HG03135 (cell line): ENCODE results near the gene APOC4.
"Not testable (repeated sequence)": the region's sequence is repeated elsewhere in the genome, so short reads cannot be mapped to it uniquely, and the experiment has no call there.

Experiments used
- ATAC-seq: cut with Tn5 transposase; IDR thresholded peaks from one replicate; pipeline ENCODE4 v1.9.1; 2021; ENCODE audit warnings: mild to moderate bottlenecking, moderate library complexity; ENCODE audit not compliant: unreplicated experiment

The APOC4 gene

DNA sequence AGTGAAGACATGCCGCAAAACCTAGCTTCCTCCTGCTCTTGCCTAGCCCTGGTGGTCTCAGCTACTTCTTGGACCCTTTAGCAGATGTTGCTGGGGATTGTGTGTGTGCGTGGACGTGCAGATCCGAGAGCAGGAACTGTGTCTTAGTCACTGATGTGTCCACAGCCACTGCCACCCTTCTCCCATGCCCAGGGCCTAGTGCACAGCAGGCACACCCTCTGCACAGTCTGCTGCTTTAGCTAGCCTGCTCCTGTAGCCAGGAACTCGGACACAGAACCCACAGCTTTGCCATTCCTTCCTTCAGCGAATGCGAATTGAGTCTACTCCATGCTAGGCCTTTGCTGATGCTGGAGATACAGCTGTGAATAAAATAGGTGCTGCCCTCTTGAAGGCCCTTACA lies 15.5 kb downstream of the APOC4 start:
- ATAC-seq, result no peak

DNA sequence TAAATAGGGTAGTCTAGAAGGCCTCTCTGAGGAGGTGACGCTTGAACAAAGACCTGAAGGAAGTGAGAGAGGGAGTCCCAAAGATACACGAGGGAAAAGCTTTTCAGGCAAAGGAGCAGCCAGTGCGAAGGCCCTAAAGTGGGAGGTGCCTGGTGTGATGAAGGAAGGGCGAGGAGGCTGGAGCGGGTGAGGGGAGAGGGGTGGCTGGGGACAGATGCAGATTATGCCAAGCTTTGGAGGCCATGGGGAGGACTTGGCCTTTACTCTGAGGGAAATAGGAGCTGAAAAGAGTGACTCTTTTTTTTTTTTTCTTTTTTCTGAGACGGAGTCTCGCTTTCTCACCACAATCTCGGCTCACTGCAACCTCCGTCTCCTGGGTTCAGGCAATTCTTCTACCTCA lies 16.1 kb downstream of the APOC4 start:
- no peak for ATAC-seq

DNA sequence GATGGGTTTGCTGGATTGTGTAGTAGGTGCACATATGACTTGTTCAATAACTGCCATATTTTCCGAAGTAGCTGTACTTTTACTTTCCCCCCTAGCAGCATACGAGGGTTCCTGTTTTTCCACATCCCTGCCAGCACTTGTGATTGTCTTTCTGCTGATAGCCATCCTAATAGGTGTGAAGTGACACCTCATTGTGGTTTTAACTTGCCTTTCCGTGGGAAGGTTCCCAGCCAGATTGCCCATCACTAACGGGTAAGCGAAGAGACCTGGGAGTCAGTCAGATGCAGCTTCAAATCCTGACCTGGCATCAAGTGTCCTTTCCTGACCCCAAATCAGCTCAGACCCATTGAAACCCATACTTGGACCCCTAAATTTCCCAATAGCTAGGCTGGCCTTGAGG lies 17.7 kb downstream of the APOC4 start:
- ATAC-seq, result no peak

DNA sequence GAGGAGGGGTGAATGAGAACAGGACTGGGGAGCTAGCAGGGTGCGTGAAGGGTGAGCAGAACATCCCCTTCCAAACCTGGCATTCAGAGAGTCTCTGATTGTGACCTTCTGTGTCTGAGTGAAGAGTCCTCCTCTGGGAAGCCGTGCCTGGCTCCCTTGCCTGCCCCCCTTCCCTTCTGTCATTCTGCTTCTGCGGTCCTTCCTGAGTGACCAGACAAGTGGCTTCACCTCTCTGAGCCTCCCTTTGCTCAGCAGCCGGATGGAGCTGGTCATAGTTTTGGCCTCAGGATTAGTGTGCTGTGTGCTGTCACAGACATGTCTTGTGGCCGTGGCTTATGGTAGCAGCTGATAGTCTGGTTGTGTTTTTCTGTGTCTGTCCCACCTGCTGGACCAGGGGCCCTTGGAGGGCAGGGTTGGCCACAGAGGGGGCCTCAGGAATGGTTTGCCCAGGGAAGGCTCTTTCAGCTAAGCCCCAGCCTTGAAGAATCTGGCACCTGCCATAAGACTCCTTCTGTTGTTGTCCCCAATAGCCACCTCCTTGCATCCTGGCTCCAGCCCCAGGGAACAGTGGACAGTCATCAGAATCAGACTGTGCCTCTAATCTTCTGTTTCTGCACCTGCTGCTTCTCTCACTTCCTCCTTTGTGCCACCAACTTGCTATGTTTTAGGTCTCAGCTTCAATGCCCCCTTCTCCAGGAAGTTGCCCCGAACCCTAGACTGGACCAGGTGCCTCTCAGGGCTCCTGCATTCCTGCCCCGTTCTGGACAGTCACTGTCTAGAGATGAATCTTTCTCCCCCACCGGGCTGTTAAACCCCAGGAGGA lies 19.1 kb downstream of the APOC4 start:
- no peak for ATAC-seq

DNA sequence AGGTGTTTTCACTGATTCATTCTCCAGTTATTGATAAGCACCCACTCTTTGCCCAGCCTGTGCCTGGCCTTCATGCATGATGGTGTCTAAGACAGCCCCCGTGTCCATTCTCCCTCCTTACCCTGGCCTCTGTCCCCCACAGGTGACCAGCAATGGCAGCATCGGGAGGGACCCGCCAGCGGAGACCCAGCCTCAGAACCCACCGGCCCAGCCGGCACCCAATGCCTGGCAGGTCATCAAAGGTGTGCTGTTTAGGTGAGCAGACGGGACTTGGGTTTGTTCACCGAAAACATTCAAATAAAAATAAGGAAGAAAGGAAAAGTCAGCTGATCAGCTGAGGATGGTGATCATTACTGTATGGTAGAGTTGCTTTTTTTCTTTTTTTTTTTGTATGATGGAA lies 19.8 kb downstream of the APOC4 start:
- no peak for ATAC-seq

DNA sequence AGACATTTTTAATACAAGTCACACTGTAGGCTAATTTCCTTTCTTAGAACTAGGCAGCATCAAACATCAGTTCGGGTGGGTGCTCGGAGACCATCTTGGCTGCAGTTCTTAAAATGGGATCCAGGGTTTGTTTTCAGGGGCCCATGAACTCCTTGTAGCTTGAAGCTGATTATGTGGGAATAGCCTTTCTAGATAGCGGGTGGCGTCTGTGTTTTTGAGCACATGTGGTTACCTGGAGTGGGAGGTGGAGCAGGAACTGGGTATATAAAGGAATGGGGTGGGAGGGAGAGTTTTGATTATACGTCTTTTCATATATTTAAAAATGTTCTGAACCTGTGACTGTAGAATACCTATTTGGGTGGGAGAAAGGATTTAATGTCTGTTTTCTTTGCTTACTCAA lies 26.1 kb downstream of the APOC4 start:
- ATAC-seq, result no peak

DNA sequence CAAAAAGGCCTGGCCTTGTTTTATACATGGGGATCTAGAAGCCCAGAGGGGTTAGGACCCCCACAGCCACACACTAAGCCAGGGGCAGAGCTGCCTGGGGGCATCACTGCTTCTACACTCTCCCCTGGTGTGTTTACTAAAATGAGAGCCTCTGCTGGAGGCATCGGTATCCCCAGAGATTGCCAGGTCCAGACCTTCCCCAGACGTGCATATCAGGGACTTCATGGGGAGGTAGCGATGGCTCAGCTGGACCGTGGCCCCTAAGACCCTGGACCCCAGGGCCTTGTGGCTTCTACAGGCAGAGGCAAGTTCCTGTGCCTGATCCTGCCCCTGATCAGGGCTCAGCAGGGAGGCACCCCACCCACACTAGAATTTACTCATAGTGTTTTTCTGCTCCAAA lies 26.6 kb downstream of the APOC4 start:
- ATAC-seq, result no peak

DNA sequence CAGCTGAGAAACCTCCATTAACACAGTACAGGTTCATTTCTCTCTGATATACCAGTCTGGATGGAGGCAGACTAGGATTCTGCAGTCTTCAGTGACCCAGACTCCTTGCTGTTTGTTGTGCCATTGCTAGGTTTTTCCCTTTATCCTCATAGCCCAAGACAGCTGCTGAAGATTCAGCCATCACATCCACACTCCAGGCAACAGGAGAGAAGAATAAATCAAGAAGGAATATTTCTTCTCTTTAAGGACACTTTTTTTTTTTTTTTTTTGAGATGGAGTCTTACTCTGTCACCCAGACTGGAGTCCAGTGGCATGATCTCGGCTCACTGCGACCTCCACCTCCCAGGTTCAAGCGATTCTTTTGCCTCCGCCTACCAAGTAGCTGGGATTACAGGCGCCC lies 27.4 kb downstream of the APOC4 start:
- ATAC-seq, result no peak

DNA sequence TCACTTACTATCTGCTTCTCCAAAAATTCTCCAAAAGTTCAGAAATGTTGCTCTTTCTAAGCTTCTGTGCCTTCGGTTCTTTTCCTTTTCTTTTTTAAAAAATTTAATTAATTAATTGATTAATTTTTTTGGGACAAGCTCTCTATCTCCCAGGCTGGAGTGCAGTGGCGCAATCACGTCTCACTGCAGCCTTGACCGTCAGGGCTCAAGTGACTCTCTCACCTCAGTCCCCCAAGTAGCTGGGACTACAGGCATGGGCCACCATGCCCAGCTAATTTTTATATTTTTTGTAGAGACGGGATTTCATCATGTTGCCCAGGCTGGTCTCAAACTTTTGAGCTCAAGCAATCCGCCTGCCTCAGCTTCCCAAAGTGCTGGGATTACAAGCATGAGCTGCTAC lies 29.4 kb downstream of the APOC4 start:
- ATAC-seq, result not testable (repeated sequence)

DNA sequence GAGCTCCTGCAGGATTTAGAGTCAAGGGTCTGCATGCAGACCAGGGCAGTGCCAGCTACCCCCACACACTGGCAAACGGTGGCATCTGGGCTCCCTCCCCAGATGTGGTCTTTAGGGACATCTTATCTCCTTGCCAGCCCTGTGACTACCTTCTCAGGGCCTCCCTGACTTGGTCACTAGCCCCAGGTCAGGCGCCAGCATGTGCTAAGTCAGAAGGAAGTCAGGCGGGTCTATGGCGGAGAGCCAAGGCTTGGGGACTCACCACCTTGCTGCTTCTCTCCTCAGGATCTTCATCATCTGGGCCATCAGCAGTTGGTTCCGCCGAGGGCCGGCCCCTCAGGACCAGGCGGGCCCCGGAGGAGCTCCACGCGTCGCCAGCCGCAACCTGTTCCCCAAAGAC lies 30.8 kb downstream of the APOC4 start:
- no peak for ATAC-seq

DNA sequence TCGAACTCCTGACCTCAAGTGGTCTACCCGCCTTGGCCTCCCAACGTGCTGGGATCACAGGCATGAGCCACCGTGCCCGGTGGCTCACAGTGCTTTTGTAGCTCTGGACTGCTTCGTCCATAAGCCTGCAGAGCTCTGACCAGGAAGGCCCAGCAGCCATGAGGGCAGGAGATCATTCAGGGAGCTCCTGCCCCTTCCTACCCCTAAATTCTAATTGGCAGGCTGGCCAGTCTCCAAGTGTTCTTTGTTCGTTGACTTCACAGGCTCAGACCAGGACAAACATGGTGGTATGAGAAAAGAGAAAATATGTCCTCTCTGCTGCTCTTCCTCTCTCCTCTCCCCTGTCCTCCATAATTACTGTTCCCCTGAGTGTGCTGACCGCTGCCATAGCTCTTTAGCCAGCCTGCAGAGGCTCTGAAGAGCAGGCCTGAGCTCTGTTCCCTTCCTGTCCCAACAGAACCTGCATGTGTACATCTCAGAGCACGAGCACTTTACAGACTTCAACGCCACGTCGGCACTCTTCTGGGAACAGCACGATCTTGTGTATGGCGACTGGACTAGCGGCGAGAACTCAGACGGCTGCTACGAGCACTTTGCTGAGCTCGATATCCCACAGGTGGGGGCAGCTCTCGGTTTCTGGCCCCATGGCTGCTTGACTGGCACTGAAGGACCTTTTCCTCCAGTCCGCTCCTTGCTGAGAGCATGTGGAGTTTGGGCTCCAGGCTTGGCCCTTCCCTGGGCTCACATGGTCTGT lies 32.1 kb downstream of the APOC4 start:
- no peak for ATAC-seq

DNA sequence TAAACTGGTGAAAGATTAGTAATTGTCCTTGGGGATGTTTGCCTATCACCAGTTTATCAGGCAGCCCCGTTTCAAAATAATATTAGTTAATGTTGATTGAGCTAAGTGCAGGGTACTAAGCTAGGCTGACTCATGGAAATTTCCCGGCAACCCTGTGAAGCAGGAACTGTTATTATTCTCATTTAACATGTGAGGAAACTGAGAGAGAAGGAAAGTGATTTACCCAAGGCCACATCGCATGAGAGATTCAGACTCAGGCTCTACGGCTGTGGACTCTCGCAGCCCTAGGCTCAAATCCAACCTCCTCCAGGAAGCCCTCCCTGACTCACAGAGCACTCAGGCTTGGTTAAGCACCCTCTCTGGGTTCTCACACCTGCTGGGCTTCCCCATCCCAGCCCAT lies 32.8 kb downstream of the APOC4 start:
- no peak for ATAC-seq

DNA sequence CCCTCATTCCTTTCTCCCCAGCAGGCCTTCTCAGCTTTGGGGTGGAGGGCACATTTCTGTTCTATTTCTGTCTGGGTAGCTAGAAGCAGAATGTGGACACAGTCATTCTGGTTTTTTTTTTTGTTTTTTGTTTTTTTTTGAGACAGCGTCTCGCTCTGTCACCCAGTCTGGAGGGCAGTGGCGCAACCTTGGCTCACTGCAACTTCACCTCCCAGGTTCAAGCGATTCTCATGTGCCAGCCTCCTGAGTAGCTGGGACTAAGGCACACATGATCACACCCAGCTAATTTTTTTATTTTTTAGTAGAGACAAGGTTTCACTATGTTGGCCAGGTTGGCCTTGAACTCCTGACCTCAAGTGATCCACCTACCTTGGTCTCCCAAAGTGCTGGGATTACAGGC lies 33.4 kb downstream of the APOC4 start:
- ATAC-seq, result no peak

DNA sequence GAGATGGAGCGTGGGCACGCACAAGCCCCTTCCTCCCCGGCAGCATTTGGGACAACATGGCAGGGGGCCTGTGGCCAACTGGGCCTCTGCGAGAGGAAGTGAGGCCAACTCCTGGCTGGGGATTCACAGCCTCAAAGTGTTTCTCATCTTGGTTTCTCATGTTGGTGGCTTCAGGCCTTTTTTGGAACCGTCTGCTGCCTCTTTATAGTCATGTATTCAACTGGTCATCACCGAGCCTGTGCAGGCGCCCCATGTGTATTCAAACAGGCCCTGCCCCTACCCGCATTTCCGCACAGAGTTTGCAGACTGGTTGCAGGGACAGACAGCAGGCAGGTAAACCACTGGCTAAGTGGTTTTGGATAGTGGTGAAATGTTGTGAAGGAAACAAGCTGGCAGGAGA lies 42.0 kb downstream of the APOC4 start:
- ATAC-seq, result no peak

DNA sequence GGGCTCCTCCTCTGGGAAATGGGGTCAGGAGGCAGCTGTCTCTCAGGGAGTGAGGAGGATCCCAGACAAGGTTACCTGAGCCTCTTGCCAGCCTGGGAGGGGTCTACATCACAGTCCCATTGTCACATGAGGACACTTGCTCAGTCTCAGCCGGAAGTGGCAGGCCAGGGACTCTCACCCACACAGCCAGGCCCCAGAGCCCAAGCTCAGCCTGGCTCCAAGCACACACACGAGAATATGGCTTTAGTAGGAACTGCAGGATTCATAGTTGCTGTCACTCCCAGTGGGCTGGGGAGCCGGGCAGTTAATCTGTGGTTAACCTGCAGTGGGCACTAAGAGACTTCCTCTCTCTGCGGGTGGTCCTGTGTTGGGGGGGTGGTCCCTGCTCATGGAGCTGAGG lies 43.4 kb downstream of the APOC4 start:
- no peak for ATAC-seq

DNA sequence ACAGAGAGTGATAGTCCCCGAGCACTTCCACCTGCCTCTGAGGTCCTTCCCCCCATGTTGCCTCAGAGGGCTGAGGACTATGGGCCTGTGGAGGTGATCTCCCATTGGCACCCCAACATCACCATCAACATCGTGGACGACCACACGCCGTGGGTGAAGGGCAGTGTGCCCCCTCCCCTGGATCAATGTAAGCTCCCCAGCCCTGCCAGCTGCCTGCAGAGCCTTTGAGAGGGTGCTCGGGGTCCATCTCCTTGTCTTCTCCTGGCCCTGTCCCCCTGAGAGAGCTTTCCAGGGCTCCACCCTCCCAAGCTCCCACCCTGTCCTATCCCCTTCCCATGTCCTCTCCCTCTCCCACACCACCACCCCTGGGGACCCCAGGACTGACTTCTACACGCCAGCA lies 44.4 kb downstream of the APOC4 start:
- no peak for ATAC-seq

DNA sequence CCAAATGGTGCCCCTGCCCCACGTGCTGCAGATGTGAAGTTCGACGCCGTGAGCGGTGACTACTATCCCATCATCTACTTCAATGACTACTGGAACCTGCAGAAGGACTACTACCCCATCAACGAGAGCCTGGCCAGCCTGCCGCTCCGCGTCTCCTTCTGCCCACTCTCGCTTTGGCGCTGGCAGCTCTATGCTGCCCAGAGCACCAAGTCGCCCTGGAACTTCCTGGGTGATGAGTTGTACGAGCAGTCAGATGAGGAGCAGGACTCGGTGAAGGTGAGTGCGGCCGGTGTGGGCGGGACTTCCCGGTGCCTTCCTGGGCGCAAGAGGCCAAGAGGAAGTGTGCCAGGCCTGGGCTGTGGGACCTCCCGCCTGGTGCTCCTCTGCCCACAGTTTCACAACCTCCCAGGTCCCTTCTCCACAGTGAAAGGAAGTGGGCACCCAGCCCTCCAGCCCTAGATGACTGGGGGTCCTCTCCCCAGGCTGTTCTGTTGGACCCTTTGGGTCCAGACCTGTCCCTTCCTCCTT lies 45.2 kb downstream of the APOC4 start:
- ATAC-seq, result no peak

DNA sequence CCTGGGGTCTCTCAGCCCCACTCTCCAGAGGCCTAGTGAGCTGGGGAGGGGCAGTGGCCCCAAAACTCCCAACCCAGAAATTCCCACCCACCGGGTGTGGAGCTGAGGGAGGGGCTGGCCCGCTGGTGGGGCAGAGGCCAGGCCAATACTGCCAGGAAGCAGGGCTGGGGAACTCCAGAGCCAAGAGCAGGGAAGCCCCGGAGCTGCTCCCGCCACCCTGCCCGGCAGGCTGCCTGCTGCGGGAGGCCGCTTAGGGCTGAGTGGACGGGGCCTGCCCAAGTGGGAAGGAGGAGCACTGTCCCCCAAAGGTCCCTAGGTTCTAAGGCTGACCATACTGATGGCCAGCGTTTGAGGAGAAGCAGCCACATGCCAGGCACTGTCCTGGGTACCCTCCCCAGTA lies 46.2 kb downstream of the APOC4 start:
- no peak for ATAC-seq

DNA sequence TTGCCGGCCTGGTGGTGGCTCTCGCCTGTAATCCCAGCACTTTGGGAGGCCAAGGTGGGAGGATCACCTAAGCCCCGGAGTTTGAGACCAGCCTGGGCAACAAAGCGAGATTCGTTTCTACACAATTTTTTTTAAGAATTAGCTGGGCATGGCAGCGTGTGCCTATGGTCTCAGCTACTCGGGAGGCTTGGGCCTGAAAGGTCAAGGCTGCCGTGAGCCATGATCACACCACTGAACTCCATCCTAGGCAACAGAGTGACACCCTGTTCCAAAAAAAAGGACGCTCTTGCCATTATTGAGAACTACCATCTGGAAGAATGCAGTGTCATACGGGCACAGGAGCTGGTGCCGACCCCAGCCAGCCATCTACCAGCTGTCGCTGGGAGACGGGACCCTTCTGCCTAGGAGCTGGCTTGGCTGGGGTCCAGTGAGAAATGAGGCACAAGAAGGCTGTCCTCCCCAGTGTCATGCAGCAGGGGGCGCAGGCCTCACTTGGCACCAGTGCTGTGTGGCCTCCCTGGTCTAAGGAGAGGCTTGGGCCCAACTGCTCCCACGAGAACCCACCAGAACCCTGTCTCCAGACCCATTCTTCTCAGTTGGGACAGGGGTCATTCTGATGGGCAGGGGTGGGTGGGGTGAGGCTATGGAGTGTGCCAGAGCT lies 47.0 kb downstream of the APOC4 start:
- no peak for ATAC-seq

DNA sequence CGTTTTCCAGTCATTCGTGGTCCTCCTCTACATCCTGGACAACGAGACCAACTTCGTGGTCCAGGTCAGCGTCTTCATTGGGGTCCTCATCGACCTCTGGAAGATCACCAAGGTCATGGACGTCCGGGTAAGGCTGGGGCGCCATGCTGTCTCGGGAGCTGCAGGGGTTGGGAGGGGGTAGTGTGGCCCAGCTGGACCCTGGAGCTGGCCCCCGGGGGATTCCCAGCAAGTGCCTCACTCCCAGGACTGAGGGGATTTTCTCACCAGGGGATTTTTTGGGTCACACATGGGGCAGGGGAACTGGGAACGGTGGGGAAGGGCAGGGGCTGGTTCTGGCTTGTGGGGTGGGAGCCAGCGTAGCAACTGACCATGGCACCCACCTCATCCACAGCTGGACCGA lies 48.4 kb downstream of the APOC4 start:
- no peak for ATAC-seq

DNA sequence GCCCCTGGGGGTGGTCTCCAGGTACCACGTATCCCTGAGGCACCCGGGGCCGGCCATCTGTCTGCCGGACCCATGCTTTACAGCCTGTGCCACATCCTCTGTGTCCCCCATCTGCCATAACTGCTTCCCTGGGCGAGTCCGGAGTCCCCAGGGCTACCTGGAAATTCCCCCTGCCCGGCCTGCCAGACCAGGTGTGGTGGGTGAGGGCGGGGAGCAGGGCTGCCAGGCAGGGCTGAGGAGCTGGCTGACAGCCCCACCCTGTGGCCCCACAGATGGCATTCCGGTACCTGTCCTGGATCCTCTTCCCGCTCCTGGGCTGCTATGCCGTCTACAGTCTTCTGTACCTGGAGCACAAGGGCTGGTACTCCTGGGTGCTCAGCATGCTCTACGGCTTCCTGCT lies 48.9 kb downstream of the APOC4 start:
- no peak for ATAC-seq
